ENCODE data around the gene SFT2D1.
"Not testable (repeated sequence)": the region's sequence is repeated elsewhere in the genome, so short reads cannot be mapped to it uniquely, and the experiment has no call there.

Gene SFT2D1

DNA sequence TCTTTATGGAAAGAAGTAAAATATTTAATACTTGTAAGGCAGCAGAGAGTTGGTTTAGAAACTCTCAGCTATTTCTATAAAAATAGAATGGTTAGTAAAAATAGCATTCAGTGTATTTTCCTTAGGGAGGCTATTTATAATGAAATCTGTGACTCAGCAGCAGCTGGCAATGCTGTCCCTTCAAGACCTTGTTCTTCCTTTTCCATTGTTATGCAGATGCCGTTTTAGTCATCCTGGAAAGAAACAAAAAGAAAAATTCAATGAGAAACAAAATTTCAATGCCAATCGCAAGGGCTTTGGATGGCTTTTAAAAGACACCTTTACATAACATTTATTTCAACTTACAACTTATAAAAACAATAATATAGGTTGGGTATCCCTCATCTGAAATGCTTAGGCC lies 22.9 kb upstream of the SFT2D1 start:
- Histone ChIP-seq H2AFZ (ENCODE audit: low read depth, low read length, severe bottlenecking) (no peak overlapping the region), H3K4me3 (ENCODE audit: insufficient read depth, low read length, poor library complexity, severe bottlenecking) (no peak overlapping the region), H3K27ac (ENCODE audit: low read depth, low read length) (no peak overlapping the region), H3F3A (ENCODE audit: insufficient read depth) (no peaks in the 10 kb centered on the region), H3K36me3 (ENCODE audit: low read length) (no peaks in the 10 kb centered on the region), H4K20me1 (ENCODE audit: low read depth, low read length) (no peaks in the 10 kb centered on the region), H3K27me3 (ENCODE audit: low read length) (no peaks in the 10 kb centered on the region), H3K9me2 (replicated peaks; ENCODE audit: insufficient read depth, low read length) (no peaks in the 10 kb centered on the region), H3K4me2 (ENCODE audit: low read depth, low read length, poor library complexity, severe bottlenecking) (no peak overlapping the region), H3K9me3 (ENCODE audit: insufficient read depth, low read length) (no peaks in the 10 kb centered on the region), H3K9ac (ENCODE audit: low read length) (no peak overlapping the region), H3K79me2 (ENCODE audit: insufficient read depth, low read length) (no peaks in the 10 kb centered on the region)
- TF ChIP-seq CTCF (IDR thresholded peaks at IDR 0.05; ENCODE audit: insufficient read depth, low read length, poor library complexity, severe bottlenecking) (no peak), EZH2phosphoT487 (conservative IDR thresholded peaks at IDR 0.05; ENCODE audit: low read length) (no peak)

GRCh38 chr6:166364456-166364855 lies 22.1 kb upstream of the SFT2D1 start:
- H3K9me3 ChIP-seq (ENCODE audit: insufficient read depth, low read length), result no peaks in the 10 kb centered on the region
- H3K9ac ChIP-seq (ENCODE audit: low read length), result no peak overlapping the region
- H3K9me2 ChIP-seq (replicated peaks; ENCODE audit: insufficient read depth, low read length), result no peaks in the 10 kb centered on the region
- H3K36me3 ChIP-seq (ENCODE audit: low read length), result no peaks in the 10 kb centered on the region
- H3K4me2 ChIP-seq (ENCODE audit: low read depth, low read length, poor library complexity, severe bottlenecking), result no peak overlapping the region
- no peaks in the 10 kb centered on the region for H3F3A ChIP-seq (ENCODE audit: insufficient read depth)
- H2AFZ ChIP-seq (ENCODE audit: low read depth, low read length, severe bottlenecking), result no peak overlapping the region
- H4K20me1 ChIP-seq (ENCODE audit: low read depth, low read length), result no peaks in the 10 kb centered on the region
- H3K27me3 ChIP-seq (ENCODE audit: low read length), result no peaks in the 10 kb centered on the region
- no peaks in the 10 kb centered on the region for H3K79me2 ChIP-seq (ENCODE audit: insufficient read depth, low read length)
- no peak overlapping the region for H3K27ac ChIP-seq (ENCODE audit: low read depth, low read length)
- TF ChIP-seq CTCF (IDR thresholded peaks at IDR 0.05; ENCODE audit: insufficient read depth, low read length, poor library complexity, severe bottlenecking) (no peak), EZH2phosphoT487 (conservative IDR thresholded peaks at IDR 0.05; ENCODE audit: low read length) (no peak)
- no peak overlapping the region for H3K4me3 ChIP-seq (ENCODE audit: insufficient read depth, low read length, poor library complexity, severe bottlenecking)

DNA sequence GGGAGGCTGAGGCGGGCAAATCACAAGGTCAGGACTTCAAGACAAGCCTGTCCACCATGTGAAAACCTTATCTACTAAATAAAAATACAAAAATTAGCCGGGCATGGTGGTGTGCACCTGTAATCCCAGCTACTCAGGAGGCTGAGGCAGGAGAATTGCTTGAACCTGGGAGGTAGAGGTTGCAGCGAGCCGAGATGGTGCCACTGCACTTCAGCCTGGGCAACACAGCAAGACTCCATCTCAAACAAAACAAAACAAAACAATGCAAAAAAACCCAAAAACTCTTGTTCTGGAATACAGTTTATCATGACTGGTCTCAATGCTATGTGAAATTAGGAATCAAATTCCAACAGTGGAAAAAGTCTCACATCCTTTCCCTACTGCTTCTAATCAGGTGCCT lies 20.1 kb upstream of the SFT2D1 start:
- H3K9ac ChIP-seq (ENCODE audit: low read length); H2AFZ ChIP-seq (ENCODE audit: low read depth, low read length, severe bottlenecking); H3K9me2 ChIP-seq (replicated peaks; ENCODE audit: insufficient read depth, low read length); H3K4me2 ChIP-seq (ENCODE audit: low read depth, low read length, poor library complexity, severe bottlenecking); H3K27ac ChIP-seq (ENCODE audit: low read depth, low read length); H3K9me3 ChIP-seq (ENCODE audit: insufficient read depth, low read length); H4K20me1 ChIP-seq (ENCODE audit: low read depth, low read length); H3K79me2 ChIP-seq (ENCODE audit: insufficient read depth, low read length); H3K36me3 ChIP-seq (ENCODE audit: low read length); H3F3A ChIP-seq (ENCODE audit: insufficient read depth); H3K4me3 ChIP-seq (ENCODE audit: insufficient read depth, low read length, poor library complexity, severe bottlenecking); H3K27me3 ChIP-seq (ENCODE audit: low read length): not testable (repeated sequence)

GRCh38 chr6:166361077-166361429 lies 18.7 kb upstream of the SFT2D1 start:
- no peak overlapping the region for H3K9ac ChIP-seq (ENCODE audit: low read length)
- H3F3A ChIP-seq (ENCODE audit: insufficient read depth), result no peaks in the 10 kb centered on the region
- H3K27me3 ChIP-seq (ENCODE audit: low read length), result no peaks in the 10 kb centered on the region
- H3K27ac ChIP-seq (ENCODE audit: low read depth, low read length), result no peak overlapping the region
- no peak overlapping the region for H3K4me2 ChIP-seq (ENCODE audit: low read depth, low read length, poor library complexity, severe bottlenecking)
- no peaks in the 10 kb centered on the region for H4K20me1 ChIP-seq (ENCODE audit: low read depth, low read length)
- no peaks in the 10 kb centered on the region for H3K36me3 ChIP-seq (ENCODE audit: low read length)
- no peaks in the 10 kb centered on the region for H3K9me2 ChIP-seq (replicated peaks; ENCODE audit: insufficient read depth, low read length)
- TF ChIP-seq EZH2phosphoT487 (conservative IDR thresholded peaks at IDR 0.05; ENCODE audit: low read length) (no peak), CTCF (IDR thresholded peaks at IDR 0.05; ENCODE audit: insufficient read depth, low read length, poor library complexity, severe bottlenecking) (no peak)
- H3K79me2 ChIP-seq (ENCODE audit: insufficient read depth, low read length), result no peaks in the 10 kb centered on the region
- no peaks in the 10 kb centered on the region for H3K9me3 ChIP-seq (ENCODE audit: insufficient read depth, low read length)
- H2AFZ ChIP-seq (ENCODE audit: low read depth, low read length, severe bottlenecking), result no peak overlapping the region
- H3K4me3 ChIP-seq (ENCODE audit: insufficient read depth, low read length, poor library complexity, severe bottlenecking), result no peak overlapping the region
